H54 (cell line): ENCODE measurements around the gene PPP1CB.
"Not testable (repeated sequence)": the region's sequence is repeated elsewhere in the genome, so short reads cannot be mapped to it uniquely, and the experiment has no call there.

Experiments
- DNase-seq: peaks from one replicate; pipeline ENCODE4 v3.0.0; 2011; ENCODE audit warnings: low spot score, mixed read lengths; ENCODE audit not compliant: insufficient read length
- FAIRE-seq: peaks from 3 replicates; lab custom pipeline; 2011; peaks lifted over from hg19 to GRCh38; lab: Jason Lieb, UNC
- POLR2A ChIP-seq: IDR thresholded peaks from 2 replicates; pipeline ENCODE4 v1.6.1; 2011; ENCODE audit warnings: low read depth, mild to moderate bottlenecking, low read length

Gene PPP1CB

GRCh38 chr2:28776471-28776870 lies 24.8 kb downstream of the PPP1CB start:
- no peak for TF ChIP-seq POLR2A
- FAIRE-seq (no peak), DNase-seq (no peak)

- no peak for TF ChIP-seq POLR2A
- DNase-seq, result no peak
- FAIRE-seq, result no peak
Measured at GRCh38 chr2:28778392-28778791, 26.8 kb downstream of the PPP1CB start.

GRCh38 chr2:28779001-28779400 lies 27.4 kb downstream of the PPP1CB start:
- no peak for TF ChIP-seq POLR2A
- DNase-seq (no peak), FAIRE-seq (no peak)

- peak; percentile 38 for FAIRE-seq
- no peak for DNase-seq
- TF ChIP-seq POLR2A, result no peak
Measured at GRCh38 chr2:28780496-28780895, 28.9 kb downstream of the PPP1CB start.

GRCh38 chr2:28782423-28782822 lies 30.8 kb downstream of the PPP1CB start:
- FAIRE-seq (no peak), DNase-seq (no peak)
- no peak for TF ChIP-seq POLR2A

GRCh38 chr2:28784570-28784969 lies 32.9 kb downstream of the PPP1CB start:
- FAIRE-seq, DNase-seq: not testable (repeated sequence)

GRCh38 chr2:28796620-28797019 lies 45.0 kb downstream of the PPP1CB start:
- no peak for DNase-seq
- no peak for TF ChIP-seq POLR2A
- no peak for FAIRE-seq

- DNase-seq, result no peak
- TF ChIP-seq POLR2A, result no peak
- no peak for FAIRE-seq
Measured at GRCh38 chr2:28801726-28802125, 50.1 kb downstream of the PPP1CB start.

GRCh38 chr2:28802975-28803429 lies 51.4 kb downstream of the PPP1CB start:
- FAIRE-seq (no peak), DNase-seq (no peak)
- no peak for TF ChIP-seq POLR2A

- no peak for DNase-seq
- no peak for FAIRE-seq
- no peak for TF ChIP-seq POLR2A
Measured at GRCh38 chr2:28809927-28810326, 58.3 kb downstream of the PPP1CB start.

GRCh38 chr2:28810384-28811285 lies 59.0 kb downstream of the PPP1CB start, which contains the start of gene SPDYA:
Gene SPDYA (plus strand): TSS chr2:28810834. CDS start chr2:28816015, 5,181 bp downstream.
- FAIRE-seq, result no peak
- no peak for DNase-seq
- no peak for TF ChIP-seq POLR2A

- no peak for FAIRE-seq
- no peak for DNase-seq
- no peak for TF ChIP-seq POLR2A
Measured at GRCh38 chr2:28818053-28818452, 66.4 kb downstream of the PPP1CB start.

GRCh38 chr2:28821295-28821958 lies 69.8 kb downstream of the PPP1CB start:
- DNase-seq, result no peak
- no peak for TF ChIP-seq POLR2A
- peak; percentile 90 for FAIRE-seq

- no peak for DNase-seq
Measured at GRCh38 chr2:28822036-28822435, 70.4 kb downstream of the PPP1CB start.

More at GRCh38 chr2:28822036-28822435, 70.4 kb downstream of the PPP1CB start:
- FAIRE-seq, result no peak
- TF ChIP-seq POLR2A, result no peak
